GM23248 (cell line): ENCODE results near the gene MSL1. TPM values are rescaled to one million over a fixed set of nuclear protein-coding genes. Genes with fewer than 3 reads are reported as not detected.

Experiments
- DNase-seq: peaks from one replicate; pipeline ENCODE4 v3.0.0-alpha.2; 2015
- H2AFZ ChIP-seq: fragments of 200-600 bp; sonication (generic); 2 replicates; pipeline ENCODE4 v1.6.1; 2016; ENCODE audit warnings: antibody characterized with exemption
- H3F3A ChIP-seq: fragments of 200-600 bp; sonication (generic); 2 replicates; pipeline ENCODE4 v1.6.1; 2016; ENCODE audit warnings: mild to moderate bottlenecking, antibody characterized with exemption, mixed run types; ENCODE audit not compliant: insufficient read depth
- H3K27ac ChIP-seq: fragments of 200-600 bp; sonication (generic); 2 replicates; pipeline ENCODE4 v1.5.1; 2016; ENCODE audit warnings: mild to moderate bottlenecking
- H3K27me3 ChIP-seq: fragments of 200-600 bp; sonication (generic); replicated peaks from 2 replicates; pipeline ENCODE4 v1.6.1; 2016; ENCODE audit warnings: mild to moderate bottlenecking; ENCODE audit not compliant: insufficient read depth
- H3K36me3 ChIP-seq: fragments of 200-600 bp; sonication (generic); 2 replicates; pipeline ENCODE4 v1.6.1; 2016; ENCODE audit warnings: low read depth, mild to moderate bottlenecking
- H3K4me1 ChIP-seq: fragments of 200-600 bp; sonication (generic); 2 replicates; pipeline ENCODE4 v1.6.1; 2016; ENCODE audit warnings: mild to moderate bottlenecking; ENCODE audit not compliant: insufficient read depth
- H3K4me2 ChIP-seq: fragments of 200-600 bp; sonication (generic); one replicate; pipeline ENCODE4 v1.6.1; 2016; ENCODE audit warnings: mild to moderate bottlenecking; ENCODE audit not compliant: unreplicated experiment
- H3K4me3 ChIP-seq: fragments of 200-600 bp; sonication (generic); 2 replicates; pipeline ENCODE4 v1.5.1; 2016; ENCODE audit warnings: mild to moderate bottlenecking
- H3K79me2 ChIP-seq: fragments of 200-600 bp; sonication (generic); 2 replicates; pipeline ENCODE4 v1.6.1; 2016; ENCODE audit warnings: mild to moderate bottlenecking; ENCODE audit not compliant: insufficient read depth
- H3K9ac ChIP-seq: fragments of 200-600 bp; sonication (generic); 2 replicates; pipeline ENCODE4 v1.6.1; 2016; ENCODE audit warnings: mild to moderate bottlenecking
- H3K9me2 ChIP-seq: fragments of 200-600 bp; sonication (generic); 2 replicates; pipeline ENCODE4 v1.6.1; 2016; ENCODE audit warnings: mixed run types, mild to moderate bottlenecking, moderate library complexity; ENCODE audit not compliant: insufficient read depth
- H3K9me3 ChIP-seq: fragments of 200-600 bp; sonication (generic); one replicate; pipeline ENCODE4 v1.6.1; 2017; ENCODE audit warnings: low read depth
- H4K20me1 ChIP-seq: fragments of 200-600 bp; sonication (generic); 2 replicates; pipeline ENCODE4 v1.6.0; 2016; ENCODE audit not compliant: insufficient read depth
- EZH2 ChIP-seq: fragments of 200-600 bp; sonication (generic); IDR thresholded peaks from 2 replicates; pipeline ENCODE4 v1.6.1; 2018; ENCODE audit warnings: antibody characterized with exemption, mild to moderate bottlenecking; ENCODE audit not compliant: insufficient read depth, poor library complexity, severe bottlenecking
- EZH2phosphoT487 ChIP-seq: fragments of 200-600 bp; sonication (generic); IDR thresholded peaks from 2 replicates; pipeline ENCODE4 v1.6.1; 2018; ENCODE audit warnings: antibody characterized with exemption, moderate library complexity, mild to moderate bottlenecking, low read depth; ENCODE audit not compliant: insufficient read depth
- WGBS, 2 experiments: methylation state at CpG; one replicate each; pipeline ENCODE4 v1.1.6; 2015 to 2017; ENCODE audit warnings: low lambda C conversion rate in 2 of 2, low coverage in 1 of 2; ENCODE audit errors: missing lambda C conversion rate in 2 of 2; 5-methylcytosine and 5-hydroxymethylcytosine counted together
- in situ Hi-C: fragments of 300-500 bp; cut with MboI; formaldehyde crosslinking; loops from 2 replicates; pipeline ENCODE4 v1.15.0; 2020
- polyA plus RNA-seq: library from polyadenylated mRNA; unstranded; fragments of >200 nt; fragmentation: Nextera tagmentation; extraction: Ambion mirVana; gene quantifications from 2 replicates; pipeline ENCODE4 v1.2.1, GENCODE V29; 2016
- total RNA-seq: library from RNA; depleted of rRNA; stranded (reverse); fragments of >200 nt; shearing (Covaris generic); gene quantifications from 2 replicates; pipeline ENCODE4 v1.2.3, GENCODE V29; 2014; rRNA removed

Gene MSL1, protein sequence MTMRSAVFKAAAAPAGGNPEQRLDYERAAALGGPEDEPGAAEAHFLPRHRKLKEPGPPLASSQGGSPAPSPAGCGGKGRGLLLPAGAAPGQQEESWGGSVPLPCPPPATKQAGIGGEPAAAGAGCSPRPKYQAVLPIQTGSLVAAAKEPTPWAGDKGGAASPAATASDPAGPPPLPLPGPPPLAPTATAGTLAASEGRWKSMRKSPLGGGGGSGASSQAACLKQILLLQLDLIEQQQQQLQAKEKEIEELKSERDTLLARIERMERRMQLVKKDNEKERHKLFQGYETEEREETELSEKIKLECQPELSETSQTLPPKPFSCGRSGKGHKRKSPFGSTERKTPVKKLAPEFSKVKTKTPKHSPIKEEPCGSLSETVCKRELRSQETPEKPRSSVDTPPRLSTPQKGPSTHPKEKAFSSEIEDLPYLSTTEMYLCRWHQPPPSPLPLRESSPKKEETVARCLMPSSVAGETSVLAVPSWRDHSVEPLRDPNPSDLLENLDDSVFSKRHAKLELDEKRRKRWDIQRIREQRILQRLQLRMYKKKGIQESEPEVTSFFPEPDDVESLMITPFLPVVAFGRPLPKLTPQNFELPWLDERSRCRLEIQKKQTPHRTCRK
- total RNA-seq (45.3 and 76.1 TPM in 2 replicates), polyA plus RNA-seq (8.9 and 9.0 TPM in 2 replicates)

DNA sequence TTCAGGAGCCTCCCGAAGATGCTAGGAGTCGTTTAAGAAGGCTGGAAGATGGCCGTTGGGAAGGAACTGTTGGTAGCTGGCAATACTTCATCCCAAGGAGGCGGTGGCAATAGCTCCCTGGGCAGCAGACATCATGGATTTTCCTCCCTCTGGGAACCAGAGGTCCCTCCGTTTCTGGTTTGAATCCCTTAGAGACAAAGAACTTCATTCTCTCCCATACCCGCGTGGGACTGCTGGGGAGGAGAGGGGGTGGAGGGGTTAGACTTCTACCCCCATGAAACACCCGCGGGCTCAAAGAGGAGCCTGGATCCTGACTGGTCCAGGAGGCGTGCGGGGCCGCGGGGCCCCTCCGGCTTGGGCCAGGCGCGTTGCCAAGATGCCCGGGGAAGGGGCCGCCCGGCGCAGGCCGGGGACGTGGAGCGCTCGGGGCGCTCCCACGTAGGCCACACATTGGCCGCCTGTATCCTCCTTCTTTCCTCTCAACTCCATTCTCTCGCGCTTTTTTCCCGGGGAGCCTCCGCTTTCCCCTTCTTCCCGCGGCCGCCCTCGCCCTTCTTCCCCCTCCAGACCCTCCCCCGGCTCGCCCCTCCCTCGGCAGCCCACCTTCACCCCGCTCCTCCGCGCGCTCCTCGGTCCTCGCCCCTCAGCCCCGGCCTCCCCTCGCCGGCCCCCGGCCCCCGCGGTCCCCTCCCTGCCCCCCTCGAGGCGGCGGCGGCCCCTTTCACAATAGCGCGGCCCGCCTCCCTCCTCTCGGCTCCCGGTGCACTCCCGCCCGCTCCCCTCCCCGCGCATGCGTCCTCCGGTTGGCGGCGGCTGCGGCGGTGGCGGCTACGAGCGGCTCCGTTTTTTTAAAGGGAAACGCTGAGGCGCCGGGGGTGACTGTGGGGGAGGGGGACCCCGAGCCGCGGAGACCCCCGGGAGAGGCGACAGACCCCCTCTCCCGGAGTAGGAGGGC, at the start of gene MSL1:
MSL1 (plus strand) TSS at position 791 of the 955 bp plus-strand sequence. CDS start 642 bp downstream, outside the sequence.
- H3K27me3 ChIP-seq, result no peaks in the 10 kb centered on the region
- TF ChIP-seq EZH2 (no peak), EZH2phosphoT487 (no peak)

DNA sequence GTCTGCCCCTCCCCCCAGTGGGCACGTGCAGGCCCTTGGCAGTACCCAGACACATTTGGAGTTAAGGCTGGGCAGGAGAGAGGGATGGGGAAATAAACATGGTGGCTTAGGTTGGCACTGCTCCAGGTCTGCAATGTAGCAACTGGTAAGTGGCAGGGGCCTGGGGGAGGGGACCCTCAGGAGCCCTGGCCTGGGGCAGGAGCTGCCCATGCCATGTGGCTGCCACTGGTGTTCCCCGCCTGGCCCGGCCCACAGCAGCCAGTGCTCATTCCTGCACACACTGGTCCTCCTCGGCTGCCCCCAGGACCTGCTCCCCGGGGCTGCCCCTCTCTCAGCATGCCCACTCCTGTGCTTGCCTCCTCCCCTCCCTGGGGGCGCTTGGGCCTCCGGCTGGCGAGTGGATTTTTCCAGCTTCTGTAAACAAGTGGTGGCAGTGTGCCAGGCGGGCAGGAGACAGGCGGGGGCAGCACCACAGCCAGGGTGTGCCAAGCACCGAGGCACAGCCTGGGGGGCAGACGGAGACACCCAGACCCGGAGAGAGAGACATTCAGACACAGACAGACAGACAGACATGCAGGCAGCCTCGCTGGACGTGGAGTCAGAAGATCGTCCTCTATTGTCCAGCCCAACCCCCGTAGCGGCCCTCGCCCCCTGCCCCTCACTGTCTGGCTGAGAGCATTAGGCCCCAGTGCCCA, 49.6 kb upstream of the MSL1 start:
- peak; percentile 51 for DNase-seq
- in situ Hi-C loops, result no loop called here
- H3K36me3 ChIP-seq, result no peaks in the 10 kb centered on the region
- H3K4me3 ChIP-seq, result no peak overlapping the region
- WGBS, 2 experiments, result 24 to 30% methylated on average over 13 to 19 of the region's 19 CpGs
- peaks cover 50% of the 10 kb centered on the region for H3K79me2 ChIP-seq
- H3K27ac ChIP-seq, result no peak overlapping the region
- no peaks in the 10 kb centered on the region for H4K20me1 ChIP-seq
- peaks cover 21% of the 10 kb centered on the region for H3F3A ChIP-seq
- peaks cover 50% of the 10 kb centered on the region for H3K4me1 ChIP-seq
- H3K4me2 ChIP-seq, result peak overlapping the region; percentile 26
- no peak overlapping the region for H3K9ac ChIP-seq
- no peaks in the 10 kb centered on the region for H3K9me3 ChIP-seq
- no peaks in the 10 kb centered on the region for H3K27me3 ChIP-seq
- no peak overlapping the region for H2AFZ ChIP-seq
- H3K9me2 ChIP-seq, result no peaks in the 10 kb centered on the region
- TF ChIP-seq EZH2phosphoT487, result no peak
- no peak for TF ChIP-seq EZH2

More for the DNA sequence above, at the start of gene MSL1:
- WGBS, 2 experiments, result 1% methylated on average over 36 to 81 of the region's 82 CpGs
- H4K20me1 ChIP-seq, result no peaks in the 10 kb centered on the region
- H3K9me2 ChIP-seq, result no peaks in the 10 kb centered on the region
- peak within 1 kb of the TSS; percentile 74 for H2AFZ ChIP-seq
- peaks cover 24% of the 10 kb centered on the region for H3F3A ChIP-seq
- peak; percentile 92 for DNase-seq
- peaks cover 59% of the 10 kb centered on the region for H3K79me2 ChIP-seq
- in situ Hi-C loops, result no loop called here
- H3K9me3 ChIP-seq, result no peaks in the 10 kb centered on the region
- H3K27ac ChIP-seq, result peak within 1 kb of the TSS; percentile 94
- H3K4me3 ChIP-seq, result peak within 1 kb of the TSS; percentile 98
- 0 out of 2 replicates have a peak, but pooled peaks cover 8% of the 10 kb centered on the region for H3K36me3 ChIP-seq
- H3K9ac ChIP-seq, result peak within 1 kb of the TSS; percentile 97
- H3K4me2 ChIP-seq, result peak within 1 kb of the TSS; percentile 95
- peaks cover 15% of the 10 kb centered on the region; the same call in 1 of the 2 replicates for H3K4me1 ChIP-seq

DNA sequence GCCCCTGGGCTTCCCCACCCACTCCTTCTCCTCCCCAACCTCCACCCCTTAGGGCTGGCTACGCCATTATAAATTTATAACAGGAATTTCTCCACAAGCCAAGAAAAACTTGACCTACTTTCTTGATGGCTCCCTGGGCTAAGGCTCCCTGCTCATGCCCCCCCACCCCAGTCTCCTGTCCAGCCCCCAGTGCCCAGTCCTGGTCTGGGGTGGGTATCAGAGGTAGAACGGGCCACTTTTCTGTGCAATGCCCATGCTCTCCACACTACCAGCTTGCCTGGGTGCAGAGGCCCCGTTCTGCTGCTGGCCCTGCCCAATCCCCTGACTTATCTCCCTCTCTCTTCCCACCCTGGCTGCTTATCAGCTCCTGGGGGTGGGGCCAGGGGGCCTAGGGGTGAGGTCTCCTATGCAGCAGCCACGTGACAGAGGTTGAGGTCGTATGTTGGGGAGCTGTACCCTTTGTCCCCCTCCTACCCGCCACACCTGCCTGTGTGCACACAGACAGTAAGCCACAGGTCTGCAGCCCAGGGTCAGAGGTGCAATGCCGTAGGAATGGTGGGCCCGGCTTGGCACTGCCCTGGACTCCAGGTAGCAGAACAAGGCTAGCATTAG, 48.9 kb upstream of the MSL1 start:
- no peaks in the 10 kb centered on the region for H3K36me3 ChIP-seq
- H3K4me1 ChIP-seq, result peaks cover 50% of the 10 kb centered on the region
- H3K79me2 ChIP-seq, result peaks cover 49% of the 10 kb centered on the region
- H3K9me3 ChIP-seq, result no peaks in the 10 kb centered on the region
- no peaks in the 10 kb centered on the region for H3K27me3 ChIP-seq
- no peak overlapping the region for H3K4me3 ChIP-seq
- 65 to 67% methylated on average over 6 to 8 of the region's 8 CpGs for WGBS, 2 experiments
- no peaks in the 10 kb centered on the region for H3K9me2 ChIP-seq
- H4K20me1 ChIP-seq, result no peaks in the 10 kb centered on the region
- H3K4me2 ChIP-seq, result peak overlapping the region; percentile 26
- TF ChIP-seq EZH2phosphoT487 (no peak), EZH2 (no peak)
- no peak overlapping the region for H3K27ac ChIP-seq
- in situ Hi-C loops, result no loop called here
- H2AFZ ChIP-seq, result no peak overlapping the region
- H3F3A ChIP-seq, result peaks cover 15% of the 10 kb centered on the region
- DNase-seq, result peak; percentile 15
- H3K9ac ChIP-seq, result no peak overlapping the region
